ENCODE results near the gene SLC22A23. TPM values are rescaled to one million over a fixed set of nuclear protein-coding genes. Genes with fewer than 3 reads are reported as not detected.

Gene SLC22A23
- total and polyA plus RNA-seq, 7 donors, result 8.1 to 18.7 (median 12.0) TPM

GRCh38 chr6:3320238-3320811 is 136.5 kb downstream of the SLC22A23 start:
- DNase-seq, result no peak
- intact Hi-C loops (cut with DNase I), result no loop called here
- no peaks in the 10 kb centered on the region for H3K27me3 ChIP-seq
- no peak overlapping the region for H3K27ac ChIP-seq
- peaks cover 0 to 14% (median 0%) of the 10 kb centered on the region in 4 donors for H3K36me3 ChIP-seq
- 89% methylated on average over 7 of the region's 7 CpGs for WGBS, 2 donors
- no peak overlapping the region for H3K4me3 ChIP-seq
- TF ChIP-seq POLR2A (IDR thresholded peaks at IDR 0.05), result no peak
- TF ChIP-seq EP300 (IDR thresholded peaks at IDR 0.05), result no peak
- no peak for TF ChIP-seq POLR2AphosphoS5 (IDR thresholded peaks at IDR 0.05)
- TF ChIP-seq CTCF (IDR thresholded peaks at IDR 0.05), result no peak
- no peaks in the 10 kb centered on the region for H3K9me3 ChIP-seq
- H3K4me1 ChIP-seq, result peaks cover 0 to 15% (median 13%) of the 10 kb centered on the region in 4 donors

GRCh38 chr6:3319610-3320200 is 137.1 kb downstream of the SLC22A23 start:
- Histone ChIP-seq H3K27ac (no peak overlapping the region), H3K4me3 (no peak overlapping the region), H3K4me1 (peaks cover 0 to 8% (median 7%) of the 10 kb centered on the region in 4 donors), H3K36me3 (peaks cover 0 to 14% (median 0%) of the 10 kb centered on the region in 4 donors), H3K9me3 (no peaks in the 10 kb centered on the region), H3K27me3 (no peaks in the 10 kb centered on the region)
- intact Hi-C loops (cut with DNase I), result no loop called here
- TF ChIP-seq EP300 (IDR thresholded peaks at IDR 0.05) (no peak), CTCF (IDR thresholded peaks at IDR 0.05) (no peak), POLR2A (IDR thresholded peaks at IDR 0.05) (no peak), POLR2AphosphoS5 (IDR thresholded peaks at IDR 0.05) (no peak)
- no peak for DNase-seq
- 66 to 86% methylated on average over 10 of the region's 10 CpGs for WGBS, 2 donors

GRCh38 chr6:3318821-3319540 is 137.9 kb downstream of the SLC22A23 start:
- Histone ChIP-seq H3K27me3 (no peaks in the 10 kb centered on the region), H3K4me3 (no peak overlapping the region), H3K4me1 (peaks cover 0 to 1% (median under 1%) of the 10 kb centered on the region in 4 donors), H3K27ac (no peak overlapping the region), H3K36me3 (peaks cover 0 to 14% (median 0%) of the 10 kb centered on the region in 4 donors), H3K9me3 (no peaks in the 10 kb centered on the region)
- peak; percentile 40 for DNase-seq
- TF ChIP-seq POLR2AphosphoS5 (IDR thresholded peaks at IDR 0.05) (no peak), EP300 (IDR thresholded peaks at IDR 0.05) (no peak), CTCF (IDR thresholded peaks at IDR 0.05) (no peak), POLR2A (IDR thresholded peaks at IDR 0.05) (no peak)
- 93 to 94% methylated on average over 13 of the region's 13 CpGs for whole genome bisulfite sequencing, 2 donors
- intact Hi-C loops (cut with DNase I), result no loop called here

- no peak for TF ChIP-seq EP300 (IDR thresholded peaks at IDR 0.05)
- TF ChIP-seq POLR2AphosphoS5 (IDR thresholded peaks at IDR 0.05), result no peak
- no peak for TF ChIP-seq CTCF (IDR thresholded peaks at IDR 0.05)
- TF ChIP-seq POLR2A (IDR thresholded peaks at IDR 0.05), result no peak
- H3K4me3 ChIP-seq, result no peak overlapping the region
- H3K9me3 ChIP-seq, result no peaks in the 10 kb centered on the region
- H3K4me1 ChIP-seq, result no peaks in the 10 kb centered on the region
- WGBS, 2 donors, result 60 to 85% methylated on average over 10 of the region's 10 CpGs
- DNase-seq, result peak; percentile 27
- H3K27me3 ChIP-seq, result no peaks in the 10 kb centered on the region
- peaks cover 0 to 10% (median 0%) of the 10 kb centered on the region in 4 donors for H3K36me3 ChIP-seq
- intact Hi-C loops (cut with DNase I), result no loop called here
- H3K27ac ChIP-seq, result no peak overlapping the region
These were observed 138.6 kb downstream of the SLC22A23 start for GRCh38 chr6:3318226-3318625.

All from sigmoid colon (tissue), 7 donors.